GM19043 (cell line): ENCODE data around the gene DGLUCY.
"Not testable (repeated sequence)": the region's sequence is repeated elsewhere in the genome, so short reads cannot be mapped to it uniquely, and the experiment has no call there.

Experiments used
- ATAC-seq: cut with Tn5 transposase; IDR thresholded peaks from one replicate; pipeline ENCODE4 v1.9.1; 2021; ENCODE audit warnings: low read depth; ENCODE audit not compliant: unreplicated experiment

Gene DGLUCY

GRCh38 chr14:91230397-91231035, 116.6 kb downstream of the DGLUCY start:
- no peak for ATAC-seq

- ATAC-seq: no peak
These were observed 117.6 kb downstream of the DGLUCY start for GRCh38 chr14:91231446-91231845.

- no peak for ATAC-seq
These were observed 118.2 kb downstream of the DGLUCY start for GRCh38 chr14:91232052-91232451.

- no peak for ATAC-seq
These were observed 118.7 kb downstream of the DGLUCY start for GRCh38 chr14:91232603-91233002.

- no peak for ATAC-seq
These were observed 120.3 kb downstream of the DGLUCY start for GRCh38 chr14:91233936-91234790.

- no peak for ATAC-seq
These were observed 120.9 kb downstream of the DGLUCY start for GRCh38 chr14:91234791-91235114.

GRCh38 chr14:91235841-91236240, 122.0 kb downstream of the DGLUCY start:
- no peak for ATAC-seq

- no peak for ATAC-seq
These were observed 123.3 kb downstream of the DGLUCY start for GRCh38 chr14:91237219-91237618.

GRCh38 chr14:91238085-91238484, 124.2 kb downstream of the DGLUCY start:
- ATAC-seq: no peak

GRCh38 chr14:91238661-91239060, 124.8 kb downstream of the DGLUCY start:
- ATAC-seq: no peak

- ATAC-seq: peak; percentile 58
These were observed 128.0 kb downstream of the DGLUCY start for GRCh38 chr14:91241863-91242262.

- no peak for ATAC-seq
These were observed 128.8 kb downstream of the DGLUCY start for GRCh38 chr14:91242635-91243034.

- no peak for ATAC-seq
These were observed 129.2 kb downstream of the DGLUCY start for GRCh38 chr14:91243074-91243471.

- no peak for ATAC-seq
These were observed 130.6 kb downstream of the DGLUCY start, which contains the start of gene GPR68 for GRCh38 chr14:91244501-91244901. Gene GPR68, minus strand, starts transcription at chr14:91244704. Its CDS starts 9,654 bp downstream, at chr14:91235050.

- ATAC-seq: no peak
These were observed 131.2 kb downstream of the DGLUCY start for GRCh38 chr14:91245029-91245428.

- ATAC-seq: not testable (repeated sequence)
These were observed 131.7 kb downstream of the DGLUCY start for GRCh38 chr14:91245616-91246015.

GRCh38 chr14:91246051-91246852, 132.4 kb downstream of the DGLUCY start:
- no peak for ATAC-seq

GRCh38 chr14:91249841-91250616, 136.2 kb downstream of the DGLUCY start:
- ATAC-seq: peak; percentile 82

- no peak for ATAC-seq
These were observed 137.0 kb downstream of the DGLUCY start for GRCh38 chr14:91250912-91251311.
